Activated naive CD4-positive, alpha-beta T cell treated with anti-CD3 and anti-CD28 coated beads, Interleukin-2, amount 10 ng/mL, durations not matched to agents 7 days and 5 days (primary cell): ENCODE data around the gene PELI2.

Source experiments
- CTCF ChIA-PET: fragments of 350-600 bp; sonication (Branson Sonifier 250); formaldehyde crosslinking; loops from one replicate; lab custom pipeline; 2021; ENCODE audit warnings: antibody characterized with exemption; lab: Charles Lee
- DNase-seq: peaks from one replicate; pipeline ENCODE4 v3.0.0-alpha.2; 2020
- H3K27ac Mint-ChIP-seq: one replicate; pipeline ENCODE4 v1.8.0; 2021; ENCODE audit warnings: mild to moderate bottlenecking, moderate library complexity, mixed read lengths
- H3K27me3 Mint-ChIP-seq: one replicate; pipeline ENCODE4 v1.8.0; 2021; ENCODE audit warnings: mild to moderate bottlenecking, mixed read lengths
- H3K36me3 Mint-ChIP-seq: one replicate; pipeline ENCODE4 v1.8.0; 2021; ENCODE audit warnings: mixed read lengths
- H3K4me1 Mint-ChIP-seq: one replicate; pipeline ENCODE4 v1.8.0; 2021; ENCODE audit warnings: mixed read lengths
- H3K4me3 Mint-ChIP-seq: one replicate; pipeline ENCODE4 v1.8.0; 2021; ENCODE audit warnings: mild to moderate bottlenecking, moderate library complexity, mixed read lengths
- H3K9me3 Mint-ChIP-seq: one replicate; pipeline ENCODE4 v1.8.0; 2021; ENCODE audit warnings: mixed read lengths

PELI2 gene

GRCh38 chr14:56202256-56202655, 84.0 kb downstream of the PELI2 start:
- H3K27ac Mint-ChIP-seq, result no peak overlapping the region
- H3K27me3 Mint-ChIP-seq, result no peaks in the 10 kb centered on the region
- H3K4me1 Mint-ChIP-seq, result no peaks in the 10 kb centered on the region
- H3K4me3 Mint-ChIP-seq, result no peak overlapping the region
- no peaks in the 10 kb centered on the region for H3K36me3 Mint-ChIP-seq
- no peaks in the 10 kb centered on the region for H3K9me3 Mint-ChIP-seq
- CTCF ChIA-PET, result no interaction called here
- no peak for DNase-seq

DNA sequence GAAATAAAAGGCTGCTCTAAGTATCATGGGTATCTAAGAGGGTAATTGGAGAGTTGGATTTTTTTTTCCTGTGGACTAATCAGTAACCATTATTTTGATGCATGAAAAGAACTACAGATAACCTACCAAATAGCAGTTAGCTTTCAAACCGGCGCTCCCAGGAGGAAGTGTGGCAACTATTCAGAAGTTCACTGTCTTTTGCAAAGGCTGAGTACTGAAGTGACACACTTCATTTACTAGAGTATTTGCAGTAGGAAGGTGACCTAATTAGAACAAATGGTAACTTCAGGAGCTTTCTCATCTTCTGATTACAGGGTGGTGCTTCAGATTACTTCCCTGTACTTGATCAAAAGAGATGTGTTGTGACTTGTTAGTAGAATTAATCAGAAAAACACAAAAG, 87.7 kb downstream of the PELI2 start:
- Mint-ChIP-seq H3K4me1 (no peaks in the 10 kb centered on the region), H3K4me3 (no peak overlapping the region), H3K27me3 (no peaks in the 10 kb centered on the region), H3K36me3 (no peaks in the 10 kb centered on the region), H3K27ac (no peak overlapping the region), H3K9me3 (no peaks in the 10 kb centered on the region)
- CTCF ChIA-PET, result no interaction called here
- no peak for DNase-seq

GRCh38 chr14:56206596-56206995, 88.4 kb downstream of the PELI2 start:
- H3K36me3 Mint-ChIP-seq, result no peaks in the 10 kb centered on the region
- H3K27me3 Mint-ChIP-seq, result no peaks in the 10 kb centered on the region

GRCh38 chr14:56207626-56208292, 89.5 kb downstream of the PELI2 start:
- H3K27me3 Mint-ChIP-seq, result no peaks in the 10 kb centered on the region
- no peak overlapping the region for H3K4me3 Mint-ChIP-seq
- no peaks in the 10 kb centered on the region for H3K9me3 Mint-ChIP-seq
- no peak overlapping the region for H3K27ac Mint-ChIP-seq
- no peak for DNase-seq
- no peaks in the 10 kb centered on the region for H3K36me3 Mint-ChIP-seq
- CTCF ChIA-PET, result no interaction called here
- H3K4me1 Mint-ChIP-seq, result no peaks in the 10 kb centered on the region

More at GRCh38 chr14:56206596-56206995, 88.4 kb downstream of the PELI2 start:
- Mint-ChIP-seq H3K27ac (no peak overlapping the region), H3K4me3 (no peak overlapping the region), H3K9me3 (no peaks in the 10 kb centered on the region), H3K4me1 (no peaks in the 10 kb centered on the region)
- CTCF ChIA-PET, result no interaction called here
- no peak for DNase-seq

- Mint-ChIP-seq H3K27me3 (no peaks in the 10 kb centered on the region), H3K4me1 (no peaks in the 10 kb centered on the region), H3K27ac (no peak overlapping the region), H3K36me3 (no peaks in the 10 kb centered on the region), H3K4me3 (no peak overlapping the region), H3K9me3 (no peaks in the 10 kb centered on the region)
- no peak for DNase-seq
- CTCF ChIA-PET, result no interaction called here
Measured at GRCh38 chr14:56208520-56208919, 90.3 kb downstream of the PELI2 start.

DNA sequence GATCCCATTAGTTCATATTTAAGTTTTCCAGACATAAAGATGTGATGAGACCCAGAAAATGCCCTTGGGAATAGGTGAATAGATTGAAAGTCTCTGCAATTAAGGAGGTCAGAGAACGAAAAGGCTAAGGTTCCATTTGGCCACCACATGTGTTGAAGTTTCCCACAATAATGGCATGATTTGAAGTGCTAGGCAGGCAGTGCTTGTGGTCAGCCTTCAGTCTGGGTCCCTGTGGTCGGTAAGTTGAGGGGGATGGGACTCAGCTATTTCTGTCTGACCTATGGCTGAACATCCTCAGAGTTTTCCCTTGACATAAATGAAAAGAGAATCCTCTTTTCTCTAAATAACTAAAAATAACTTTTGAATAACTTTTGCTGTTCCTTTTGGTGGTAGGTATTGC, 92.4 kb downstream of the PELI2 start:
- H3K4me3 Mint-ChIP-seq, result no peak overlapping the region
- CTCF ChIA-PET, result no interaction called here

GRCh38 chr14:56211084-56211483, 92.9 kb downstream of the PELI2 start:
- H3K36me3 Mint-ChIP-seq, result no peaks in the 10 kb centered on the region
- H3K9me3 Mint-ChIP-seq, result no peaks in the 10 kb centered on the region
- H3K4me3 Mint-ChIP-seq, result no peak overlapping the region
- no peak overlapping the region for H3K27ac Mint-ChIP-seq
- H3K4me1 Mint-ChIP-seq, result peaks cover 6% of the 10 kb centered on the region
- CTCF ChIA-PET, result no interaction called here
- DNase-seq, result no peak
- H3K27me3 Mint-ChIP-seq, result no peaks in the 10 kb centered on the region

More for the DNA sequence above, 92.4 kb downstream of the PELI2 start:
- H3K9me3 Mint-ChIP-seq, result no peaks in the 10 kb centered on the region
- DNase-seq, result no peak
- H3K4me1 Mint-ChIP-seq, result peaks cover 6% of the 10 kb centered on the region
- no peaks in the 10 kb centered on the region for H3K36me3 Mint-ChIP-seq
- no peaks in the 10 kb centered on the region for H3K27me3 Mint-ChIP-seq
- no peak overlapping the region for H3K27ac Mint-ChIP-seq

- CTCF ChIA-PET, result no interaction called here
- Mint-ChIP-seq H3K36me3 (no peaks in the 10 kb centered on the region), H3K27ac (no peak overlapping the region), H3K27me3 (no peaks in the 10 kb centered on the region), H3K9me3 (no peaks in the 10 kb centered on the region), H3K4me1 (peaks cover 6% of the 10 kb centered on the region), H3K4me3 (no peak overlapping the region)
- DNase-seq, result no peak
Measured at GRCh38 chr14:56211844-56212243, 93.6 kb downstream of the PELI2 start.

DNA sequence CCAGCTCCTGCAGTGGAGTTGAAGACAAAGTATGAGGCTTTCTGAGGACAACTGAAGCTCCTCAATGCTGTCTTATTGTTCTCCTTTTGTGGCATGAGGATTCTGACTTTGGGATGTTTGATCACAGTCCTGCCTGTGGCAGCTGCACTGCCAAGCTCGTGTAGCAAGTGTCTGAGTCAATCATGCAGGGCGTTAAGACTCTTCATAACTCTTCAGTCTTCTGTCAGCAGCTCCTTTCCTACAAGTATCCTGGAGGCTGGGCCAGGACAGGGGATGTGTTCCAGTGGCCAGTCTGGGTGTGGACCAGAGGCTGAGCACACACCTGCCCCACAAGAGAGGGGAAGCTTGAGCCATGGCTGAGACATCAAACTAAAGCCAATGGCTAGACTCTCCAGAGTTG, 94.3 kb downstream of the PELI2 start:
- Mint-ChIP-seq H3K27ac (no peak overlapping the region), H3K4me3 (no peak overlapping the region), H3K4me1 (peaks cover 8% of the 10 kb centered on the region), H3K9me3 (no peaks in the 10 kb centered on the region), H3K27me3 (no peaks in the 10 kb centered on the region), H3K36me3 (no peaks in the 10 kb centered on the region)
- DNase-seq, result no peak
- CTCF ChIA-PET, result no interaction called here

- CTCF ChIA-PET, result no interaction called here
- Mint-ChIP-seq H3K4me1 (peaks cover 8% of the 10 kb centered on the region), H3K9me3 (no peaks in the 10 kb centered on the region)
Measured at GRCh38 chr14:56213306-56213705, 95.1 kb downstream of the PELI2 start.

DNA sequence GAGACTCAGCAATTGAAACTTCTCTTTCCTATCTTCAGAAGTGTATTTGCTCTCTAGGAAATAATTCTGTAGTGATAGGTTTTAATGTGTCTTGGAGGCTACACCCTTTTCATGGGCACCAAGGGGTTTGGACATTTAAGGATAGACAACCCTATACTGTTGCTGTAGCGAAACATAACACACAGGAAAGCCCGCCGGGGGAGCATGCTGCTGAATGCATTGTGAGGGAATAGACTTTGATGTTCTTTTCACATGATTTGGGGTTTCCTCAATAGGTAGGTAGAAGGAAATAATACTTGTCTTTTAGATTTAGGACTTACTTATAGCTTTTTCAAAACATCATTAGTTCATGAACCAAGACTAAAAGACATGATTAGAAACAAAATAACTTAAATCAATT, 97.0 kb downstream of the PELI2 start:
- no peaks in the 10 kb centered on the region for H3K36me3 Mint-ChIP-seq
- CTCF ChIA-PET, result no interaction called here
- no peak overlapping the region for H3K27ac Mint-ChIP-seq
- H3K4me3 Mint-ChIP-seq, result no peak overlapping the region
- no peaks in the 10 kb centered on the region for H3K9me3 Mint-ChIP-seq
- no peak for DNase-seq
- peaks cover 8% of the 10 kb centered on the region for H3K4me1 Mint-ChIP-seq
- no peaks in the 10 kb centered on the region for H3K27me3 Mint-ChIP-seq

More at GRCh38 chr14:56213306-56213705, 95.1 kb downstream of the PELI2 start:
- H3K27me3 Mint-ChIP-seq, result no peaks in the 10 kb centered on the region
- no peak for DNase-seq
- no peak overlapping the region for H3K27ac Mint-ChIP-seq
- H3K36me3 Mint-ChIP-seq, result no peaks in the 10 kb centered on the region
- no peak overlapping the region for H3K4me3 Mint-ChIP-seq

DNA sequence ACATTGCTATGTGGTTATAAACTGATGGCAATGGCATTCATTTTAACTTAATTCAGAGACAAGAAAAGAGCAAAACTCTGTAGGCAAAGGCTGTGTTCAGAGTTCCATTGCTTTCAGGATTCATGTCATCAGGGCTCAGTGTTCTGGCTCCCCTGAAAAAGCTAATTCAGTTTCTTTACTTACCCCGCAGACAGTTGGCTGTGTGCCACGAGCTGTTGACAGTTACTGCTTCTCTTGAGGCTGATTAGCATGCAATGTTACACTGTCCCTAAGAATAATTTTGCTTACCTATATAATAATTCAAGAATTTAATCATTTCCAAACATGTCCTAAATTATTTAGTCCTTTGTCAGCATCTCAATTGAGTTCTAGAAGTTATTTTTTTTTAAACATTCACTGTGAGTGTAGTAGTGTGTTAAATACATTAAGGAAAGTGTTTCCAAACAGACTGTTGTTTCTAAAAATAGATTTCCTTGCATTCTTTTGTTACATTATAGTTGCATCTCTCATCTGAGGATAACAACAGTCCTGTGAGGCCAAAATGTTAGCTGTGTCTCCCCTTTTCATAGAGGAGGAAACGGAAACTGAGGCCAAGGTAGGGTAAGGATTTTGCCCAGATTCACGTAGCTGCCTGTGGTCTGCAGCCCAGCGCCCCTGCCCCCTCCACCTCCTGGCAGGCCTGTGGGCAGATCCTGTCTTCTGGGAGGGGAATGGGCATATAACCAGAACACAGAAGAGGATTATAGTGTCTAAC, 98.6 kb downstream of the PELI2 start:
- CTCF ChIA-PET, result no interaction called here
- Mint-ChIP-seq H3K36me3 (no peaks in the 10 kb centered on the region), H3K4me3 (no peak overlapping the region), H3K27me3 (no peaks in the 10 kb centered on the region), H3K4me1 (peaks cover 8% of the 10 kb centered on the region), H3K9me3 (no peaks in the 10 kb centered on the region), H3K27ac (peak overlapping the region; percentile 12)
- no peak for DNase-seq

DNA sequence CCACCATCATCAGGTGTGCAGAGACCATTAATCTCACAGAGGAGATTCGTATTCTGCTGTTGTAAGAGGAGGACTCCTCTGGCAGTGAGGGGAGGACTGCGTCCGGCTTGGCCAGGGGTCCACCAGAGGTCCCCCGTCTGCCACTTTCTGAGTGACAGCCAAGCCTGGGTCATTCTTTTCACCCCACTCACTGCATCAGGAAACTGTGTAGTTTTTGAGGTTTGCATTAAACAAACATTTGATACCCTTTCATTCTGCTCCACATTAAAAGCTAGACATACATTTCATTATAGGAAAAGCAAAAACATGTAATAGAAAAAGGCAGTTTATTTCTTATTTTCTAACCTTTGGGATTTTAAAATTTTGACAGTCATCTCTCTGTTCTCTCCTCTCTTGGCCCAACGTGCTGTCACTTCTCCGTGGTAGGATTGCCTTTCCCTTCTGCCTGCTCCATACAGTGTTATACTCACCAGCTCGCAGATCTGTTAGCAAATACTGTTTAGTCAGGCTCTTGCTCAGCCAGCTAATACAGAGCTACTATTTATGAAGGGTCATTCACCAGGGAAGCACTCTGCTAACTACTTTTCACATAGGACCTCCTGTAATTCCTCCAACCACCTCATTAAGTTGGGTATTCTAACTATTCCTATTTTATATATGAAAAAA, 99.3 kb downstream of the PELI2 start:
- H3K4me1 Mint-ChIP-seq, result peaks cover 8% of the 10 kb centered on the region
- H3K36me3 Mint-ChIP-seq, result no peaks in the 10 kb centered on the region
- no peak overlapping the region for H3K4me3 Mint-ChIP-seq
- CTCF ChIA-PET, result no interaction called here
- no peak for DNase-seq
- no peaks in the 10 kb centered on the region for H3K27me3 Mint-ChIP-seq
- H3K9me3 Mint-ChIP-seq, result no peaks in the 10 kb centered on the region
- H3K27ac Mint-ChIP-seq, result no peak overlapping the region

DNA sequence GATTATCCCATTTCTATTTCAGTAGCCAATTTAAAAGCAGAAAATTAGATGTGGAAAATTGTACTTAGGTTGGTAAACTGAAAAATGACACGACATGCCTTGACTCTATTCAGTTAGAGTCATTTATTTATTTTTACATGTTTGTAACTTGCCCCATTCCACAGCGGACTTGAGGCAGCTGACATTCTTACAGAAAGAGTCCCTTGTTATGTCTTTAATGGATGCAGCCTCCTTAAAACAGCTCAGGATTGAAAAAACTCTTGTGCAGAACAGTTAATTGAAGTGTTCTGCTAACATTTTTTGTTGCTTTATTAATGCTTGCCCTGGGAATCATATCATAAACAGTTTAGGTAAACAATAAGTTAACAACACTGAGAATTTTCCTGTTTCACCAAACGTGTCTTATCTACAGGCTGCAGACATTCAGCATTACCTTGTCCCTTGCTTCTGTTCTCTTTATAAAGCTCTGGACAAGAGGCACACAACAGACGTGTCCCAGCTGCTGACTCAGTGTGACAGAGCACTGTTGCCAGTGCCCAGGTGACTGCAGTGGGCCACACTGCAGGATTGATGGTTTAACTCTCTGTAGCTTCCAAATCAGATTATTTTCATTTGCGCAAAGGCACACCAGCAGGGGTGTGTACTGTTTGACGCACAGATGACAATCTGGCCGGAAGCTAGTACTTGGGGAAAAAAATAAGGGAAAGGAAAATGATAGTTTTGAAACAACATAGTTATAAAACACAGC, 101.6 kb downstream of the PELI2 start:
- no peaks in the 10 kb centered on the region for H3K27me3 Mint-ChIP-seq
- no peak for DNase-seq
- no peak overlapping the region for H3K4me3 Mint-ChIP-seq
- no peaks in the 10 kb centered on the region for H3K36me3 Mint-ChIP-seq
- no peak overlapping the region for H3K27ac Mint-ChIP-seq
- no peaks in the 10 kb centered on the region for H3K9me3 Mint-ChIP-seq
- CTCF ChIA-PET, result no interaction called here
- peaks cover 7% of the 10 kb centered on the region for H3K4me1 Mint-ChIP-seq
